ENCODE results near the gene MRE11. TPM values are rescaled to one million over a fixed set of nuclear protein-coding genes. Genes with fewer than 3 reads are reported as not detected.

MRE11 gene
- 13.4 TPM for total RNA-seq

GRCh38 chr11:94493281-94494125 lies at the start of gene MRE11, which contains the start of gene ANKRD49:
Gene MRE11 (minus strand): TSS chr11:94493844. CDS start chr11:94492801, 1,043 bp downstream.
Gene ANKRD49 (plus strand): TSS chr11:94493984. CDS start chr11:94496694, 2,710 bp downstream.
- no peaks in the 10 kb centered on the region for H3K9me3 ChIP-seq (ENCODE audit: low read depth, low read length)
- no peaks in the 10 kb centered on the region for H3K27me3 ChIP-seq (ENCODE audit: insufficient read depth, low read length)
- peak within 1 kb of the TSS; percentile 67 for H3K4me3 ChIP-seq (ENCODE audit: low read length)
- peaks cover 19% of the 10 kb centered on the region for H3K4me1 ChIP-seq (ENCODE audit: insufficient read depth, low read length)

GRCh38 chr11:94539420-94539819 lies 45.8 kb upstream of the MRE11 start:
- H3K27me3 ChIP-seq (ENCODE audit: insufficient read depth, low read length) = no peaks in the 10 kb centered on the region
- H3K9me3 ChIP-seq (ENCODE audit: low read depth, low read length) = no peaks in the 10 kb centered on the region
- peaks cover 25% of the 10 kb centered on the region for H3K4me1 ChIP-seq (ENCODE audit: insufficient read depth, low read length)
- H3K4me3 ChIP-seq (ENCODE audit: low read length) = no peak overlapping the region

GRCh38 chr11:94537031-94537600 lies 43.5 kb upstream of the MRE11 start:
- H3K9me3 ChIP-seq (ENCODE audit: low read depth, low read length) = no peaks in the 10 kb centered on the region
- no peak overlapping the region for H3K4me3 ChIP-seq (ENCODE audit: low read length)
- peaks cover 20% of the 10 kb centered on the region for H3K4me1 ChIP-seq (ENCODE audit: insufficient read depth, low read length)
- no peaks in the 10 kb centered on the region for H3K27me3 ChIP-seq (ENCODE audit: insufficient read depth, low read length)

DNA sequence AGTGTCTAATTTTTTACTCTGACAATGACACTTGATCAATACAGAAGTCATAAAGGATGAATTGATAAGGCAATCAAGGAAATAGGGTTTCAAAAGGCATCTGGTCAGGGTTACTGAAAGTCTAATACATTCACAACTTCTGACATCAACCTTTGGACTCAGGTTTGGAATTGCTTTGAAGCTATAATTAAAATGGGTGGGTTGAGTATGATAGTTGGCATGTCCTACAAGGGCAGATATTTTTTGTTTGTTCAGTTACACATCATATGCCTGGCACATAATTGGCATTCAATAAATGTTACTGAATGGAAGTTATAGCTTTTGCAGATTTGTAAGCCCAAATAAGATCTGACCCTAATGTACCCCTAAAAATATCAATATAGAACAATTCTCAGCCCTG lies 42.7 kb upstream of the MRE11 start:
- Histone ChIP-seq H3K4me1 (ENCODE audit: insufficient read depth, low read length) (peaks cover 20% of the 10 kb centered on the region), H3K9me3 (ENCODE audit: low read depth, low read length) (no peaks in the 10 kb centered on the region), H3K4me3 (ENCODE audit: low read length) (no peak overlapping the region), H3K27me3 (ENCODE audit: insufficient read depth, low read length) (no peaks in the 10 kb centered on the region)

DNA sequence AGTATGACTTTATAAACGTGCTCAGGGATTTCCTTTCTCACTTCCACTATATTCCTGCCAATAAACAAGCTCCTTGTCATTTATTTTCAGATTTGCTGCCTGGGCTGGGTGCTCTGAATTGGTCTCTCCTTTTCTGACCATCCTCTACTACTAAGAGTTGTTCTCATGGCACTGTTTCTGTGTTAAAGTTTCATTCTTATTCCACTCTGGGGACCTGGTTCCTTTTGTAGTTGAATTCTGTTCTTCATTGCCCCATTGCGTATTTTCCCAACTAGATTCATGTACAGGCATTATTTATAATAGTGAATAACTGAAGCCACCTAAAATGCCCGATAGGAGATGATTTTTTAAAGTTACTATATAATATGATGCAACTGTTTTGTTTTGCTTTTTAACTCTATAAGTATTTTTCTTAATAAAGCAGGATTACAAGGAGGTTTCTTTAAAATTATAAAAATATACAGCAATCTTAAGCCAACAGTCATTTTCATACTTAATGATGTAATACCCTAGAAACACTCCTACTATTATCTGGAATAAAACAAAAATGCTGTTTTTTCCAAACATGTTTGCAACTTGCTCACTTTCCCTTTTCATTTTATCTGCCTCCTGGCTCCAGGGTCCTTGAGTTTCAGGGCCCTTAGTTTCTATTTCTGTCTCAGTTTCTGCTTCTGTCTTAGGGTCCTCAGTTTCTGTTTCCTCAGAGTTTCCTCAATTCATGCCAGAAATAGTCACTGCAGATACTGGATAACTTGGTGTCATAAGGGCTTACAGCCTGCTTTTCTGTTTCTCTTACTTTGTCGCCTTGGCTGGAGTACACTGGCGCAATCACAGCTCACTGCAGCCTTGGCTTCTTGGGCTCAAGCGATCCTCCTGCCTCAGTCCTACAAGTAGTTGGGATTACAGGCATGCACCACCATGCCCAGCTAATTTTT lies 40.3 kb upstream of the MRE11 start:
- H3K4me3 ChIP-seq (ENCODE audit: low read length) = no peak overlapping the region
- H3K27me3 ChIP-seq (ENCODE audit: insufficient read depth, low read length) = no peaks in the 10 kb centered on the region
- H3K9me3 ChIP-seq (ENCODE audit: low read depth, low read length) = no peaks in the 10 kb centered on the region
- H3K4me1 ChIP-seq (ENCODE audit: insufficient read depth, low read length) = peaks cover 20% of the 10 kb centered on the region

DNA sequence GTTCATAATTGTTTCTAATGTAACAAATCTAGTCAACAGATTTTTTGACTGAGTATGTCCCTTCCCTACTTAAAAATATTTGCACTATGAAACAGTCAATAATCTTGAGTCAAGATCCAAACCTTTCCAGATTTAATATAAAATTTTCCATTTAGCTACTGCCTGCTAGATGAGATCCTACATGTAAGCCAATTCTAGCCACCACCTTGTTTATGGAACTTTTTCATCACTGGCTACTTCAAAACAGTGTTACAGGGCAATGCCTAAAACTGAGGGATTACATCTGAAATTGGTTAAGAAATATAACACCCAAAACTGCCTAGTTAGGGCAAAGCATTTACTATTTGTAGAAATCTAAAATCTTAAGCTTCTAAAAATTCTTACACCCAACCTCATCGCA lies 39.6 kb upstream of the MRE11 start:
- Histone ChIP-seq H3K27me3 (ENCODE audit: insufficient read depth, low read length) (no peaks in the 10 kb centered on the region), H3K4me3 (ENCODE audit: low read length) (no peak overlapping the region), H3K9me3 (ENCODE audit: low read depth, low read length) (no peaks in the 10 kb centered on the region), H3K4me1 (ENCODE audit: insufficient read depth, low read length) (peaks cover 20% of the 10 kb centered on the region)

GRCh38 chr11:94532211-94532610 lies 38.6 kb upstream of the MRE11 start:
- H3K4me3 ChIP-seq (ENCODE audit: low read length) = no peak overlapping the region
- H3K27me3 ChIP-seq (ENCODE audit: insufficient read depth, low read length) = no peaks in the 10 kb centered on the region
- H3K9me3 ChIP-seq (ENCODE audit: low read depth, low read length) = no peaks in the 10 kb centered on the region
- peaks cover 14% of the 10 kb centered on the region for H3K4me1 ChIP-seq (ENCODE audit: insufficient read depth, low read length)

GRCh38 chr11:94528551-94528950 lies 34.9 kb upstream of the MRE11 start:
- no peaks in the 10 kb centered on the region for H3K27me3 ChIP-seq (ENCODE audit: insufficient read depth, low read length)
- peaks cover 12% of the 10 kb centered on the region for H3K4me1 ChIP-seq (ENCODE audit: insufficient read depth, low read length)
- no peaks in the 10 kb centered on the region for H3K9me3 ChIP-seq (ENCODE audit: low read depth, low read length)
- no peak overlapping the region for H3K4me3 ChIP-seq (ENCODE audit: low read length)

DNA sequence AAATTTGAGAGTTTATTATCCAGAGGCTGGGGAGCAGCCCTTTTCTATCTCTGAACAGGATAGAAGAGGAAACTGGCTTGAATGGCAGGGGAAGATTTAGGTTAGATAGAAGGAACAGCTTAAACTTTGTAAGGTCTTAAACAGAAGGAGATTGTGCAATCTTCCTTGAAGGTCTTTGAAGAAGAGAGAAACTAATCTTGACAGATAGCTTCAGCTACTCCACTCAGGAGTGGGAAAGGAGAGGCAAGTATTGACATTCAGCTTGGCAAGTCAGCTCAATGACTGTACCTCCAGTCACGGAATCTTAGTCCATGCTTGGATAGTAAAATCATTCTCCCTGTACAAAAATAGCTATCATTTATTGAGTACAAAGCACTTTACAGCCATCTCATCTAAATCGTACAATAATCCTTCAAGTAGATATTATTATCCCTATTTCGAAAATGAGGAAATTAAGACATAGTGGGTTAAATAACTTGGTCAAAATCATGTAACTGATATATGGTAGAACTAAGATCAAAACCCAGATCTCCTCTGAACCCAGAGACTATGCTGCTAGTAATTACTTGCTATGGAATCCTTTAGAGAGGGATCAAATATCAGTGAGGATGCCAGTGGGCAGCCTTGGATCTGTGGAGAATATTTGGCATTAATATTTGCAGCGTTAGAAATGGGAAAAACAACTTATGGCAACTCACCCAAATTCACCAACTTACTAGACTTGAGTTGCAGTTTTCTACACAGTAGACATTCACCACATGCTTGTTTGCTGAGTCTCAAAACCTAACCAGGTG lies 33.2 kb upstream of the MRE11 start:
- Histone ChIP-seq H3K9me3 (ENCODE audit: low read depth, low read length) (no peaks in the 10 kb centered on the region), H3K4me1 (ENCODE audit: insufficient read depth, low read length) (peaks cover 10% of the 10 kb centered on the region), H3K27me3 (ENCODE audit: insufficient read depth, low read length) (no peaks in the 10 kb centered on the region), H3K4me3 (ENCODE audit: low read length) (no peak overlapping the region)

- no peak overlapping the region for H3K4me3 ChIP-seq (ENCODE audit: low read length)
- H3K9me3 ChIP-seq (ENCODE audit: low read depth, low read length) = no peaks in the 10 kb centered on the region
- no peaks in the 10 kb centered on the region for H3K27me3 ChIP-seq (ENCODE audit: insufficient read depth, low read length)
- peaks cover 10% of the 10 kb centered on the region for H3K4me1 ChIP-seq (ENCODE audit: insufficient read depth, low read length)
These were observed 32.1 kb upstream of the MRE11 start for GRCh38 chr11:94525546-94526324.

DNA sequence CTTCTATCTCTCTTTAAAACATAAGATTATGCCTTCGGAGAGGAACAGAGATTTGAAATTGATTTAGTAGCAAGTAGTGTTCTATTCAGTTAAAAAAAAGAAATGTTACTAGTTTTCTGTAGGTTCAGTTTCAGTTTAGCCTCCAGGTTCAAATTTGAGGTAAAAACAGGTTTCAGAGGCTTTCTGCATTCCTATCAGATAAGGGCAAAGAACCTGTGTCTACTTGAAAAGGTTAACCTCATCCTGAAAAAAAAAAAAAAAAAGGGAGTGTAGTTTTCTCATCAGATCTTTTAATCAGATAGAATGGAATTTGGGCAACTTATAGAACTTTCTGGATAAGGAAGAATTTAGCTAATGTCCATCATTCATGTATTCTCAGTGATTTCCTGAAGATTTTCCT lies 30.7 kb upstream of the MRE11 start:
- Histone ChIP-seq H3K27me3 (ENCODE audit: insufficient read depth, low read length) (no peaks in the 10 kb centered on the region), H3K4me3 (ENCODE audit: low read length) (no peak overlapping the region), H3K4me1 (ENCODE audit: insufficient read depth, low read length) (peaks cover 18% of the 10 kb centered on the region), H3K9me3 (ENCODE audit: low read depth, low read length) (no peaks in the 10 kb centered on the region)

GRCh38 chr11:94521684-94522083 lies 28.0 kb upstream of the MRE11 start:
- no peak overlapping the region for H3K4me3 ChIP-seq (ENCODE audit: low read length)

GRCh38 chr11:94519478-94520084 lies 25.9 kb upstream of the MRE11 start:
- Histone ChIP-seq H3K4me1 (ENCODE audit: insufficient read depth, low read length) (peaks cover 7% of the 10 kb centered on the region), H3K27me3 (ENCODE audit: insufficient read depth, low read length) (no peaks in the 10 kb centered on the region), H3K9me3 (ENCODE audit: low read depth, low read length) (no peaks in the 10 kb centered on the region), H3K4me3 (ENCODE audit: low read length) (no peak overlapping the region)

More at GRCh38 chr11:94521684-94522083, 28.0 kb upstream of the MRE11 start:
- Histone ChIP-seq H3K4me1 (ENCODE audit: insufficient read depth, low read length) (peaks cover 18% of the 10 kb centered on the region), H3K9me3 (ENCODE audit: low read depth, low read length) (no peaks in the 10 kb centered on the region), H3K27me3 (ENCODE audit: insufficient read depth, low read length) (no peaks in the 10 kb centered on the region)

All from mononuclear cell (primary cell).